Measurements from ENCODE around the gene ITFG1.

- no peak for TF ChIP-seq CTCF (IDR thresholded peaks at IDR 0.05)
- no peak for TF ChIP-seq POLR2A (IDR thresholded peaks at IDR 0.05)
These were observed 351.5 kb downstream of the ITFG1 start for GRCh38 chr16:47109361-47109760.

All from heart left ventricle (tissue), 13 donors.